Esophagus squamous epithelium (tissue), 4 donors: Measurements from ENCODE around the gene TRMU.

Source experiments
- POLR2A ChIP-seq, 4 donors: fragments of 450-650 bp; IDR thresholded peaks; one replicate each; pipeline ENCODE4 v1.6.1; 2017; ENCODE audit warnings: antibody characterized with exemption in 4 of 4, mild to moderate bottlenecking in 4 of 4, moderate library complexity in 3 of 4
- TF ChIP-seq, protein P1 (sequence below), 6 experiments: fragments of 450-650 bp in 4 of 6; fragments of 200-600 bp in 2 of 6; sonication (generic) in 2 of 6; IDR thresholded peaks; one replicate each; pipeline ENCODE4 v1.5.1; 2016 to 2019; ENCODE audit warnings: antibody characterized with exemption in 6 of 6, mild to moderate bottlenecking in 4 of 6, moderate library complexity in 4 of 6

DNA sequence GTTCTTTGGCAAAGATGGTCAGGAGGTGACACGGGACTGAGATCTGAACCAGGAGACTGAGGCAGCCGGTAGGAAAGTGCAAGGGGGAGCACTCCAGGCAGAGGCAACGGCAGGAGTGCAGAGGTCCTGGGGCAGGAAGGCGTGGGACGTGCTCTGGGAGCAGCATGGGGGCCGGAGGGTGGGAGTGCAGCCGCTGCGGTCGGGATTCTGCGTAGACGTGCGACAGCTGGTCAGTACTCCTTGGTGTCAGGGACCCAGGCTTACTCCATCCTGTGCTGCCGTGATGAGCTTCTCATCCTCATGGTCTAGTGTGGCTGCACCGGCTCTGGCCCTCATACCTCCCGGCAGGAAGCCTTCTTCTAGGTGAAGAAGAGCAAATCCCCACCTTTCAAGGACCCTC, 16.9 kb upstream of the TRMU start:
- TF ChIP-seq, protein P1, sequence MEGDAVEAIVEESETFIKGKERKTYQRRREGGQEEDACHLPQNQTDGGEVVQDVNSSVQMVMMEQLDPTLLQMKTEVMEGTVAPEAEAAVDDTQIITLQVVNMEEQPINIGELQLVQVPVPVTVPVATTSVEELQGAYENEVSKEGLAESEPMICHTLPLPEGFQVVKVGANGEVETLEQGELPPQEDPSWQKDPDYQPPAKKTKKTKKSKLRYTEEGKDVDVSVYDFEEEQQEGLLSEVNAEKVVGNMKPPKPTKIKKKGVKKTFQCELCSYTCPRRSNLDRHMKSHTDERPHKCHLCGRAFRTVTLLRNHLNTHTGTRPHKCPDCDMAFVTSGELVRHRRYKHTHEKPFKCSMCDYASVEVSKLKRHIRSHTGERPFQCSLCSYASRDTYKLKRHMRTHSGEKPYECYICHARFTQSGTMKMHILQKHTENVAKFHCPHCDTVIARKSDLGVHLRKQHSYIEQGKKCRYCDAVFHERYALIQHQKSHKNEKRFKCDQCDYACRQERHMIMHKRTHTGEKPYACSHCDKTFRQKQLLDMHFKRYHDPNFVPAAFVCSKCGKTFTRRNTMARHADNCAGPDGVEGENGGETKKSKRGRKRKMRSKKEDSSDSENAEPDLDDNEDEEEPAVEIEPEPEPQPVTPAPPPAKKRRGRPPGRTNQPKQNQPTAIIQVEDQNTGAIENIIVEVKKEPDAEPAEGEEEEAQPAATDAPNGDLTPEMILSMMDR (IDR thresholded peaks at IDR 0.05): no peak
- no peak for TF ChIP-seq POLR2A (IDR thresholded peaks at IDR 0.05)
